Activated CD8-positive, alpha-beta memory T cell treated with anti-CD3 and anti-CD28 coated beads, Interleukin-2, amount 10 ng/mL, durations not matched to agents 7 days and 5 days (primary cell): ENCODE measurements around the gene PHC2. TPM values are rescaled to one million over a fixed set of nuclear protein-coding genes. Genes with fewer than 3 reads are reported as not detected.

Experiments used
- ATAC-seq: fragments of 150-1000 bp; cut with Tn5 transposase; one replicate; pipeline ENCODE4 v1.10.0; 2021; ENCODE audit warnings: moderate library complexity
- CTCF ChIA-PET: fragments of 350-600 bp; sonication (Branson Sonifier 250); formaldehyde crosslinking; loops from one replicate; lab custom pipeline; 2021; ENCODE audit warnings: antibody characterized with exemption; lab: Charles Lee
- DNase-seq: peaks from one replicate; pipeline ENCODE4 v3.0.0-alpha.2; 2020
- H3K27ac Mint-ChIP-seq: one replicate; pipeline ENCODE4 v1.8.0; 2021; ENCODE audit warnings: mild to moderate bottlenecking, mixed read lengths
- H3K27me3 Mint-ChIP-seq: one replicate; pipeline ENCODE4 v1.8.0; 2021; ENCODE audit warnings: mixed read lengths
- H3K36me3 Mint-ChIP-seq: one replicate; pipeline ENCODE4 v1.8.0; 2021; ENCODE audit warnings: mild to moderate bottlenecking, mixed read lengths
- H3K4me1 Mint-ChIP-seq: one replicate; pipeline ENCODE4 v1.8.0; 2021; ENCODE audit warnings: mixed read lengths
- H3K4me3 Mint-ChIP-seq: one replicate; pipeline ENCODE4 v1.8.0; 2021; ENCODE audit warnings: mild to moderate bottlenecking, moderate library complexity, mixed read lengths
- H3K9me3 Mint-ChIP-seq: one replicate; pipeline ENCODE4 v1.8.0; 2022; ENCODE audit warnings: low read depth, mixed read lengths
- total RNA-seq, 2 experiments: library from RNA; stranded (reverse); gene quantifications; one replicate each; pipeline ENCODE4 v1.2.3, GENCODE V29; 2021

The PHC2 gene
- total RNA-seq, 2 experiments from 2014 or later = 36.4 to 43.0 TPM

- H3K4me1 Mint-ChIP-seq = peaks cover 13% of the 10 kb centered on the region
- H3K9me3 Mint-ChIP-seq = no peaks in the 10 kb centered on the region
- H3K4me3 Mint-ChIP-seq = no peak overlapping the region
- peaks cover 48% of the 10 kb centered on the region for H3K27me3 Mint-ChIP-seq
- H3K36me3 Mint-ChIP-seq = no peaks in the 10 kb centered on the region
- ATAC-seq = no peak
- no peak for DNase-seq
- no peak overlapping the region for H3K27ac Mint-ChIP-seq
- CTCF ChIA-PET = no interaction called here
Observed at GRCh38 chr1:33400153-33400911, 30.6 kb downstream of the PHC2 start.

- H3K4me1 Mint-ChIP-seq = peaks cover 13% of the 10 kb centered on the region
- no peak for ATAC-seq
Observed at GRCh38 chr1:33399375-33399774, 31.5 kb downstream of the PHC2 start.

GRCh38 chr1:33397994-33398393, 32.9 kb downstream of the PHC2 start:
- peaks cover 43% of the 10 kb centered on the region for H3K27me3 Mint-ChIP-seq
- DNase-seq (no peak), ATAC-seq (no peak)
- H3K36me3 Mint-ChIP-seq = no peaks in the 10 kb centered on the region
- no peak overlapping the region for H3K4me3 Mint-ChIP-seq
- H3K27ac Mint-ChIP-seq = no peak overlapping the region
- CTCF ChIA-PET = no interaction called here
- peaks cover 13% of the 10 kb centered on the region for H3K4me1 Mint-ChIP-seq
- no peaks in the 10 kb centered on the region for H3K9me3 Mint-ChIP-seq

More at GRCh38 chr1:33399375-33399774, 31.5 kb downstream of the PHC2 start:
- no peaks in the 10 kb centered on the region for H3K36me3 Mint-ChIP-seq
- H3K27ac Mint-ChIP-seq = no peak overlapping the region
- H3K27me3 Mint-ChIP-seq = peaks cover 42% of the 10 kb centered on the region
- DNase-seq = no peak
- H3K4me3 Mint-ChIP-seq = no peak overlapping the region
- CTCF ChIA-PET = interaction anchor here (1.0 kb wide), 1 partner anchor 37 kb away, joined by 3 read pairs; no protein-coding TSS in a partner anchor
- no peaks in the 10 kb centered on the region for H3K9me3 Mint-ChIP-seq

- no peak for DNase-seq
- Mint-ChIP-seq H3K27me3 (peaks cover 47% of the 10 kb centered on the region), H3K36me3 (no peaks in the 10 kb centered on the region)
Observed at GRCh38 chr1:33397125-33397506, 33.8 kb downstream of the PHC2 start.

GRCh38 chr1:33396188-33397124, 34.4 kb downstream of the PHC2 start:
- no peak overlapping the region for H3K4me3 Mint-ChIP-seq
- peaks cover 13% of the 10 kb centered on the region for H3K4me1 Mint-ChIP-seq
- no peak overlapping the region for H3K27ac Mint-ChIP-seq
- H3K9me3 Mint-ChIP-seq = no peaks in the 10 kb centered on the region
- CTCF ChIA-PET = interaction anchor here (1.7 kb wide), 1 partner anchor 59 kb away, joined by 3 read pairs; no protein-coding TSS in a partner anchor
- H3K27me3 Mint-ChIP-seq = peaks cover 50% of the 10 kb centered on the region
- ATAC-seq (no peak), DNase-seq (no peak)
- H3K36me3 Mint-ChIP-seq = no peaks in the 10 kb centered on the region

More at GRCh38 chr1:33397125-33397506, 33.8 kb downstream of the PHC2 start:
- ATAC-seq = no peak
- no peak overlapping the region for H3K4me3 Mint-ChIP-seq
- no peaks in the 10 kb centered on the region for H3K9me3 Mint-ChIP-seq
- CTCF ChIA-PET = interaction anchor here (0.5 to 1.7 kb wide), 2 partner anchors 58 to 59 kb away, joined by 3 read pairs; no protein-coding TSS in a partner anchor
- peaks cover 13% of the 10 kb centered on the region for H3K4me1 Mint-ChIP-seq
- no peak overlapping the region for H3K27ac Mint-ChIP-seq

GRCh38 chr1:33394770-33395169, 36.1 kb downstream of the PHC2 start:
- DNase-seq (no peak), ATAC-seq (no peak)
- H3K4me3 Mint-ChIP-seq = no peak overlapping the region
- no peaks in the 10 kb centered on the region for H3K36me3 Mint-ChIP-seq
- H3K27ac Mint-ChIP-seq = no peak overlapping the region
- H3K27me3 Mint-ChIP-seq = peaks cover 47% of the 10 kb centered on the region
- peaks cover 13% of the 10 kb centered on the region for H3K4me1 Mint-ChIP-seq
- CTCF ChIA-PET = no interaction called here
- H3K9me3 Mint-ChIP-seq = no peaks in the 10 kb centered on the region

- Mint-ChIP-seq H3K4me1 (peaks cover 13% of the 10 kb centered on the region), H3K4me3 (no peak overlapping the region), H3K36me3 (no peaks in the 10 kb centered on the region), H3K27me3 (peaks cover 42% of the 10 kb centered on the region), H3K9me3 (no peaks in the 10 kb centered on the region), H3K27ac (no peak overlapping the region)
- CTCF ChIA-PET = no interaction called here
- ATAC-seq = no peak
- DNase-seq = no peak
Observed at GRCh38 chr1:33393991-33394390, 36.9 kb downstream of the PHC2 start.

GRCh38 chr1:33393524-33393923, 37.4 kb downstream of the PHC2 start:
- CTCF ChIA-PET = no interaction called here
- peaks cover 41% of the 10 kb centered on the region for H3K27me3 Mint-ChIP-seq
- DNase-seq = no peak
- ATAC-seq = no peak
- H3K4me1 Mint-ChIP-seq = peaks cover 13% of the 10 kb centered on the region
- no peaks in the 10 kb centered on the region for H3K9me3 Mint-ChIP-seq
- no peaks in the 10 kb centered on the region for H3K36me3 Mint-ChIP-seq
- H3K27ac Mint-ChIP-seq = no peak overlapping the region
- no peak overlapping the region for H3K4me3 Mint-ChIP-seq

GRCh38 chr1:33392639-33393038, 38.3 kb downstream of the PHC2 start:
- DNase-seq = no peak
- Mint-ChIP-seq H3K4me3 (no peak overlapping the region), H3K4me1 (peaks cover 13% of the 10 kb centered on the region), H3K27ac (no peak overlapping the region), H3K36me3 (no peaks in the 10 kb centered on the region), H3K27me3 (peaks cover 41% of the 10 kb centered on the region), H3K9me3 (no peaks in the 10 kb centered on the region)
- ATAC-seq = no peak
- CTCF ChIA-PET = no interaction called here

GRCh38 chr1:33392206-33392605, 38.7 kb downstream of the PHC2 start:
- H3K36me3 Mint-ChIP-seq = no peaks in the 10 kb centered on the region

GRCh38 chr1:33391343-33392078, 39.4 kb downstream of the PHC2 start:
- no peaks in the 10 kb centered on the region for H3K36me3 Mint-ChIP-seq
- peaks cover 3% of the 10 kb centered on the region for H3K4me1 Mint-ChIP-seq
- ATAC-seq (no peak), DNase-seq (no peak)
- CTCF ChIA-PET = no interaction called here
- peaks cover 36% of the 10 kb centered on the region for H3K27me3 Mint-ChIP-seq
- no peak overlapping the region for H3K27ac Mint-ChIP-seq
- no peak overlapping the region for H3K4me3 Mint-ChIP-seq
- H3K9me3 Mint-ChIP-seq = no peaks in the 10 kb centered on the region

More at GRCh38 chr1:33392206-33392605, 38.7 kb downstream of the PHC2 start:
- ATAC-seq (no peak), DNase-seq (no peak)
- peaks cover 10% of the 10 kb centered on the region for H3K4me1 Mint-ChIP-seq
- CTCF ChIA-PET = no interaction called here
- peaks cover 38% of the 10 kb centered on the region for H3K27me3 Mint-ChIP-seq
- H3K4me3 Mint-ChIP-seq = no peak overlapping the region
- no peak overlapping the region for H3K27ac Mint-ChIP-seq
- H3K9me3 Mint-ChIP-seq = no peaks in the 10 kb centered on the region

- no peaks in the 10 kb centered on the region for H3K36me3 Mint-ChIP-seq
- no peaks in the 10 kb centered on the region for H3K9me3 Mint-ChIP-seq
- H3K27ac Mint-ChIP-seq = no peak overlapping the region
- peaks cover 36% of the 10 kb centered on the region for H3K27me3 Mint-ChIP-seq
- no peaks in the 10 kb centered on the region for H3K4me1 Mint-ChIP-seq
- H3K4me3 Mint-ChIP-seq = no peak overlapping the region
- DNase-seq (no peak), ATAC-seq (no peak)
- CTCF ChIA-PET = interaction anchor here (1.0 kb wide), 1 partner anchor 17 kb away, joined by 3 read pairs; no protein-coding TSS in a partner anchor
Observed at GRCh38 chr1:33390542-33390941, 40.4 kb downstream of the PHC2 start.
